PC-3 (cell line): ENCODE measurements around the gene HEXD.
"Not testable (repeated sequence)": the region's sequence is repeated elsewhere in the genome, so short reads cannot be mapped to it uniquely, and the experiment has no call there.

Source experiments
- CTCF ChIP-seq: fragments of 300-600 bp; sonication (generic); conservative IDR thresholded peaks from 2 replicates; pipeline ENCODE4 v1.5.1; 2017; ENCODE audit warnings: antibody characterized with exemption, low read depth, mild to moderate bottlenecking, low read length
- EZH2 ChIP-seq: fragments of 300-600 bp; sonication (generic); IDR thresholded peaks from one replicate; pipeline ENCODE4 v1.6.1; 2017; ENCODE audit warnings: antibody characterized with exemption, mild to moderate bottlenecking, low read length; ENCODE audit not compliant: unreplicated experiment
- EZH2phosphoT487 ChIP-seq: fragments of 300-600 bp; sonication (generic); IDR thresholded peaks from 2 replicates; pipeline ENCODE4 v1.6.1; 2018; ENCODE audit warnings: mild to moderate bottlenecking, antibody characterized with exemption, low read length, borderline replicate concordance

GRCh38 chr17:82412081-82412480 is 6.1 kb upstream of the HEXD start:
- TF ChIP-seq EZH2, CTCF, EZH2phosphoT487: not testable (repeated sequence)
